GM23248 (cell line): ENCODE results near the gene ASAP2.

Source experiments
- EZH2 ChIP-seq: fragments of 200-600 bp; sonication (generic); IDR thresholded peaks from 2 replicates; pipeline ENCODE4 v1.6.1; 2018; ENCODE audit warnings: antibody characterized with exemption, mild to moderate bottlenecking; ENCODE audit not compliant: insufficient read depth, poor library complexity, severe bottlenecking
- EZH2phosphoT487 ChIP-seq: fragments of 200-600 bp; sonication (generic); IDR thresholded peaks from 2 replicates; pipeline ENCODE4 v1.6.1; 2018; ENCODE audit warnings: antibody characterized with exemption, moderate library complexity, mild to moderate bottlenecking, low read depth; ENCODE audit not compliant: insufficient read depth

DNA sequence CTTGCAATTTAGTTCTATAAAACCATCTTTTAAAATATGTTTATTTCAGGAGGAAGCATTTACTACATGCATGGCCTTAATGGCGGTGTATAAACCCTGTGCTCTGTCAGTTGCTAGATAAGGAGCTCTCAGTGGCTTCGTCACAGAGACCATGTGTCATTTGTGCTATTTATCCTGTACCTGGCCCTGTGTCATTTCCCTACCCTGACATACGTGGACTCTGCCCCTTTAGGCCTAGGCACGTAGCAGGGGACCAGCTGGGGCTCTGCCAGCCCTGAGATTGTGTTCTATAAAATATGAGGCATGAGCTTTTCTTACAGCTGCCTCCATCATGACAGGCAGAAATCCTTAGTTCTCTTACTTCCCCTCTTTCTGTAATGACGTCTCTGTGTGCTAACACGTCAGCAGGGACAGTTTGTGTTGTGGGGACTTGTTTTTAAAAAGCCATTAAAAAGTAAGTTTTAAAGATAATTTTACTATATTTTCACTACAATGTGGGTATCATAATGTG lies 128.8 kb downstream of the ASAP2 start:
- no peak for TF ChIP-seq EZH2
- TF ChIP-seq EZH2phosphoT487 = no peak
